Measurements from ENCODE around the gene RBPJ. TPM values are rescaled to one million over a fixed set of nuclear protein-coding genes. Genes with fewer than 3 reads are reported as not detected.

RBPJ gene
- total RNA-seq, 1 experiment from 2014 or later = 59.8 TPM

DNA sequence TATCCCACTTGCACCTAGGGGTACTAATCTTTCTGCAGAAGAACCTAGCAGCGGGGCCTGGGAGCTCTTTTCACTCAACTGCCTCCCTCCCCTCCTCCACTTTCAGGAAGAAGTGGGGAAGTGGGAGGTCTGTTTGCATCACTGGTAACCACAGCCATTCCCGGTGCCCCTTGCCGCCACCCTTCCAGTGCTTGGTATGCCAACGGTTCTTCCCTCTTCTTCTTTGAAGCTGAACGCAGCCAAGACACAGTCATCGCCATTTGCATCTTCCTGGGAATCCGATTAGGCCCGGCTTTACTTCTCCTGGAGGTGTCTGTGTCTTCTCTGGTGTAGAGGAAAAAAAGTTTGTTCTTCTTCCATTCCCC is 47.2 kb upstream of the RBPJ start:
- intact Hi-C loops (cut with micrococcal nuclease; ENCODE audit: unreplicated experiment) = no loop called here
- Histone ChIP-seq H3K9me3 (ENCODE audit: low read depth, low read length, poor library complexity, severe bottlenecking) (no peaks in the 10 kb centered on the region), H3K4me3 (ENCODE audit: low read depth, low read length, poor library complexity, severe bottlenecking) (no peak overlapping the region), H3K27ac (ENCODE audit: low read depth, low read length, poor library complexity, severe bottlenecking) (no peak overlapping the region), H3K27me3 (replicated peaks; ENCODE audit: insufficient read depth, low read depth, low read length, poor library complexity) (no peaks in the 10 kb centered on the region), H3K4me1 (ENCODE audit: insufficient read depth, low read length, poor library complexity, severe bottlenecking) (no peaks in the 10 kb centered on the region), H3K36me3 (ENCODE audit: insufficient read depth, low read length, poor library complexity, severe bottlenecking) (no peaks in the 10 kb centered on the region)
- CTCF ChIA-PET = no interaction called here
- POLR2A ChIA-PET (ENCODE audit: low non-redundant PET) = no interaction called here
- TF ChIP-seq, protein P1, sequence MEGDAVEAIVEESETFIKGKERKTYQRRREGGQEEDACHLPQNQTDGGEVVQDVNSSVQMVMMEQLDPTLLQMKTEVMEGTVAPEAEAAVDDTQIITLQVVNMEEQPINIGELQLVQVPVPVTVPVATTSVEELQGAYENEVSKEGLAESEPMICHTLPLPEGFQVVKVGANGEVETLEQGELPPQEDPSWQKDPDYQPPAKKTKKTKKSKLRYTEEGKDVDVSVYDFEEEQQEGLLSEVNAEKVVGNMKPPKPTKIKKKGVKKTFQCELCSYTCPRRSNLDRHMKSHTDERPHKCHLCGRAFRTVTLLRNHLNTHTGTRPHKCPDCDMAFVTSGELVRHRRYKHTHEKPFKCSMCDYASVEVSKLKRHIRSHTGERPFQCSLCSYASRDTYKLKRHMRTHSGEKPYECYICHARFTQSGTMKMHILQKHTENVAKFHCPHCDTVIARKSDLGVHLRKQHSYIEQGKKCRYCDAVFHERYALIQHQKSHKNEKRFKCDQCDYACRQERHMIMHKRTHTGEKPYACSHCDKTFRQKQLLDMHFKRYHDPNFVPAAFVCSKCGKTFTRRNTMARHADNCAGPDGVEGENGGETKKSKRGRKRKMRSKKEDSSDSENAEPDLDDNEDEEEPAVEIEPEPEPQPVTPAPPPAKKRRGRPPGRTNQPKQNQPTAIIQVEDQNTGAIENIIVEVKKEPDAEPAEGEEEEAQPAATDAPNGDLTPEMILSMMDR (conservative IDR thresholded peaks at IDR 0.05; ENCODE audit: low read depth, low read length) = no peak
- no peak for TF ChIP-seq EZH2 (IDR thresholded peaks at IDR 0.05; ENCODE audit: borderline replicate concordance, low read depth, low read length, poor library complexity, severe bottlenecking)
- no TSS peak for BruUV-seq (replicated peaks)
- DNase-seq (ENCODE audit: low spot score) = no peak

DNA sequence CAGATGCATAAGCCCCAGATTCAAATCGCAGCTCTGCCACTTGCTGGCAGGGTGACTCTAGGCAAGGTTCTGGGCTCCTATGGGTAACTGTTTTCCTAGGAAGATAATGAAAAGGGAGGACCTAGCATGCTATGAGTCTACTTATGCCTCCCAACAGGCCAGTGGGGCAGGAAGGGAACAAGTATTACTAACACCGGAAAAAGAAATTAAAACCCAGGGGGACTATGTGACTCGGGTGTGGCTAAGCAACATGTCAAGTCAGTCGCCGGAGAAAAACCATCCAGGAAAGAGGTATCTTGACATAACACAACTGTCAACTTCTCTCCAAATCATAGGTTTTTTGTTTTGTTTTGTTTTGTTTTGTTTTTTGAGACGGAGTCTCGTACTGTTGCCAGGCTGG is 45.5 kb upstream of the RBPJ start:
- ChIA-PET POLR2A (ENCODE audit: low non-redundant PET) (interaction anchor here (0.6 kb wide), 1 partner anchor 141 kb away, joined by 4 read pairs; no protein-coding TSS in a partner anchor), CTCF (no interaction called here)
- H3K27me3 ChIP-seq (replicated peaks; ENCODE audit: insufficient read depth, low read depth, low read length, poor library complexity) = no peaks in the 10 kb centered on the region
- no peak overlapping the region for H3K4me3 ChIP-seq (ENCODE audit: low read depth, low read length, poor library complexity, severe bottlenecking)
- no peaks in the 10 kb centered on the region for H3K4me1 ChIP-seq (ENCODE audit: insufficient read depth, low read length, poor library complexity, severe bottlenecking)
- no peak overlapping the region for H3K27ac ChIP-seq (ENCODE audit: low read depth, low read length, poor library complexity, severe bottlenecking)
- no peaks in the 10 kb centered on the region for H3K36me3 ChIP-seq (ENCODE audit: insufficient read depth, low read length, poor library complexity, severe bottlenecking)
- no peaks in the 10 kb centered on the region for H3K9me3 ChIP-seq (ENCODE audit: low read depth, low read length, poor library complexity, severe bottlenecking)
- no peak for DNase-seq (ENCODE audit: low spot score)
- no peak for TF ChIP-seq EZH2 (IDR thresholded peaks at IDR 0.05; ENCODE audit: borderline replicate concordance, low read depth, low read length, poor library complexity, severe bottlenecking)
- TF ChIP-seq, protein P1 (conservative IDR thresholded peaks at IDR 0.05; ENCODE audit: low read depth, low read length) = no peak
- intact Hi-C loops (cut with micrococcal nuclease; ENCODE audit: unreplicated experiment) = no loop called here
- no TSS peak for BruUV-seq (replicated peaks)

DNA sequence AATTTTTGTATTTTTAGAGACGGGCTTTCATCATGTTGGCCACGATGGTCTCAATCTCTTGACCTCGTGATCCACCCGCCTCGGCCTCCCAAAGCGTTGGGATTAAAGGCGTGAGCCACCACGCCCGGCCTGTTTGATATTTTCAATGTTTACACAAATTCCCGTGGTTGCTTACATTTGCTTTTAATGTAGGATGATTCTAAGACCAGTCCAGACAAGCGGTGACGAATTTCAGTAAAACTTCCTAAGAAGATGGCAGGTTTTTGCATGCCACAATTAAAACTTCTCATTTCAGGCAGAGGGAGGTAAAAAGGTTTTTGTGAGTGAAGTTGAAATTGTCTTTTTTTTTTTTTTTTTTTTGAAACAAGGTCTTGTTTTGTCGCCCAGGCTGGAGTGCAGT is 41.4 kb upstream of the RBPJ start:
- POLR2A ChIA-PET (ENCODE audit: low non-redundant PET) = no interaction called here
- no peak for TF ChIP-seq EZH2 (IDR thresholded peaks at IDR 0.05; ENCODE audit: borderline replicate concordance, low read depth, low read length, poor library complexity, severe bottlenecking)
- TF ChIP-seq, protein P1 (conservative IDR thresholded peaks at IDR 0.05; ENCODE audit: low read depth, low read length) = no peak
- intact Hi-C loops (cut with micrococcal nuclease; ENCODE audit: unreplicated experiment) = no loop called here
- no peaks in the 10 kb centered on the region for H3K27me3 ChIP-seq (replicated peaks; ENCODE audit: insufficient read depth, low read depth, low read length, poor library complexity)
- CTCF ChIA-PET = no interaction called here
- no peak overlapping the region for H3K4me3 ChIP-seq (ENCODE audit: low read depth, low read length, poor library complexity, severe bottlenecking)
- no TSS peak for BruUV-seq (replicated peaks)
- no peaks in the 10 kb centered on the region for H3K36me3 ChIP-seq (ENCODE audit: insufficient read depth, low read length, poor library complexity, severe bottlenecking)
- DNase-seq (ENCODE audit: low spot score) = no peak
- H3K27ac ChIP-seq (ENCODE audit: low read depth, low read length, poor library complexity, severe bottlenecking) = no peak overlapping the region
- H3K4me1 ChIP-seq (ENCODE audit: insufficient read depth, low read length, poor library complexity, severe bottlenecking) = no peaks in the 10 kb centered on the region
- H3K9me3 ChIP-seq (ENCODE audit: low read depth, low read length, poor library complexity, severe bottlenecking) = no peaks in the 10 kb centered on the region
